Small intestine (tissue), 7 donors: ENCODE measurements around the gene CUL7. TPM values are rescaled to one million over a fixed set of nuclear protein-coding genes. Genes with fewer than 3 reads are reported as not detected.
A peak's percentile ranks its signal among the peaks of the same experiment; 100 is the strongest.

Experiments
- DNase-seq, 2 donors: peaks; one replicate each; pipeline versions ENCODE4 v3.0.0 to v3.0.0-alpha.2; 2013
- FAIRE-seq: peaks from 2 replicates; lab custom pipeline; 2012; peaks lifted over from hg19 to GRCh38; lab: Jason Lieb, UNC
- H3K27ac ChIP-seq, 3 donors: one replicate each; pipeline ENCODE4 v1.5.1; 2013; ENCODE audit warnings: low read length in 2 of 3, mild to moderate bottlenecking in 2 of 3, control low read depth in 1 of 3, inconsistent platforms in 1 of 3, low read depth in 1 of 3, moderate library complexity in 1 of 3
- H3K27me3 ChIP-seq, 3 donors: one replicate each; pipeline ENCODE4 v1.6.1; 2013; ENCODE audit warnings: low read length in 3 of 3, inconsistent platforms in 1 of 3; ENCODE audit not compliant: control insufficient read depth in 3 of 3, insufficient read depth in 3 of 3
- H3K36me3 ChIP-seq, 3 donors: one replicate each; pipeline ENCODE4 v1.6.1; 2013; ENCODE audit warnings: low read length in 3 of 3, inconsistent platforms in 1 of 3, low read depth in 1 of 3, mild to moderate bottlenecking in 1 of 3, moderate library complexity in 1 of 3; ENCODE audit not compliant: control insufficient read depth in 3 of 3, insufficient read depth in 2 of 3
- H3K4me1 ChIP-seq, 3 donors: one replicate each; pipeline ENCODE4 v1.6.1; 2013; ENCODE audit warnings: low read length in 2 of 3, inconsistent platforms in 1 of 3, low read depth in 1 of 3, mild to moderate bottlenecking in 1 of 3, moderate library complexity in 1 of 3; ENCODE audit not compliant: control insufficient read depth in 3 of 3, insufficient read depth in 2 of 3
- H3K4me3 ChIP-seq, 3 donors: one replicate each; pipeline ENCODE4 v1.5.1; 2013; ENCODE audit warnings: low read length in 3 of 3, control low read depth in 1 of 3, inconsistent platforms in 1 of 3, low read depth in 1 of 3, mild to moderate bottlenecking in 1 of 3, moderate library complexity in 1 of 3
- H3K9me3 ChIP-seq, 2 donors: one replicate each; pipeline ENCODE4 v1.6.1; 2013; ENCODE audit warnings: low read depth in 1 of 2, low read length in 1 of 2; ENCODE audit not compliant: control insufficient read depth in 2 of 2, insufficient read depth in 1 of 2
- WGBS, 3 donors: extraction: QIAGEN DNeasy Blood & Tissue Kit; methylation state at CpG; one replicate each; pipeline ENCODE4 v1.1.7; 2013; 5-methylcytosine and 5-hydroxymethylcytosine counted together
- polyA plus RNA-seq, 4 donors: library from polyadenylated mRNA; stranded (reverse) in 3 of 4; unstranded in 1 of 4; fragments of 200-250 nt in 3 of 4; fragments of 120-200 nt in 1 of 4; gene quantifications; one replicate each; pipeline versions ENCODE4 v1.2.1 to v1.2.3, GENCODE V29; 2013
- donor health status: healthy with polysubstance abuse.
- donor health status: control.
- donor health status: control.
- donor health status: Bipolar disorder and iron deficiency.
- donor health status: healthy.

The CUL7 gene
- polyA plus RNA-seq, 4 donors = 5.7 to 41.8 (median 6.7) TPM

GRCh38 chr6:43021270-43022047 lies 32.2 kb downstream of the CUL7 start, which contains the start of gene RRP36:
Gene RRP36 (plus strand): TSS chr6:43021623. CDS start chr6:43021655, 32 bp downstream.
- Histone ChIP-seq H3K9me3 (no peaks in the 10 kb centered on the region), H3K27me3 (no peaks in the 10 kb centered on the region), H3K4me1 (peaks cover 0 to 21% (median 2%) of the 10 kb centered on the region in 3 donors), H3K27ac (peak within 1 kb of the TSS; percentile 66 to 86 (median 85)), H3K4me3 (peak within 1 kb of the TSS; percentile 90 to 96 (median 94)), H3K36me3 (peaks cover 5 to 76% (median 8%) of the 10 kb centered on the region in 3 donors)
- FAIRE-seq (no peak), DNase-seq (peak; percentile 76 to 91)
- 1% methylated on average over 45 to 56 of the region's 56 CpGs for WGBS, 3 donors

DNA sequence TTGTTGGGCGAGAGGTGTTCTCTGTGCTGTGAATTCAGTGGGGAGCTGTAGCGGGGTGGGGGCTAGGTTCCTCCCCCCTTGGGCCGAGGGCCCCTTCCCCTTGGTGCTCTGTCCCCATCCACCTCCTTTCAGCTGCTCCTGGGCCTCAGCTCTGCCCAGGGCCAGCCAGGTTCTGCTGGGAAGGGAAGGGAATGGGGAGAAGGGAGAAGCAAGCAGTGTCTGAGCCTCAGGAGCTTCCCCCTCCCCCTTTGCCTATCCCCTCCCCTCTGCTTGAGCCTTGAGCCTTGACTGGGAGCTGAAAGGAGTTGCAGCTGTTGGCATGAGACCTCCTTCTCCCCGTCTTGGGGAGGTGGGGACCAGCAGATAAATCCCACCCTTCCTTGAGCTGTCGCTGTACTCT lies 32.8 kb downstream of the CUL7 start:
- DNase-seq (no peak), FAIRE-seq (no peak)
- H3K27ac ChIP-seq = peak overlapping the region; percentile 2 to 86 (median 81)
- H3K36me3 ChIP-seq = peaks cover 4 to 76% (median 7%) of the 10 kb centered on the region in 3 donors
- H3K4me1 ChIP-seq = peaks cover 0 to 25% (median 2%) of the 10 kb centered on the region in 3 donors
- WGBS, 3 donors = 53 to 56% (median 55%) methylated on average over 5 of the region's 5 CpGs
- H3K4me3 ChIP-seq = peak overlapping the region in 2 of 3 donors; percentile 90 to 96
- no peaks in the 10 kb centered on the region for H3K27me3 ChIP-seq
- no peaks in the 10 kb centered on the region for H3K9me3 ChIP-seq

- peaks cover 0 to 25% (median 4%) of the 10 kb centered on the region in 3 donors for H3K4me1 ChIP-seq
- no peak overlapping the region for H3K4me3 ChIP-seq
- FAIRE-seq = no peak
- peak overlapping the region in 1 of 3 donors; percentile 86 for H3K27ac ChIP-seq
- H3K36me3 ChIP-seq = peaks cover 4 to 71% (median 7%) of the 10 kb centered on the region in 3 donors
- no peak for DNase-seq
- whole genome bisulfite sequencing, 3 donors = 93 to 97% (median 96%) methylated on average over 3 of the region's 3 CpGs
- H3K27me3 ChIP-seq = no peaks in the 10 kb centered on the region
- no peaks in the 10 kb centered on the region for H3K9me3 ChIP-seq
These were observed 33.5 kb downstream of the CUL7 start for GRCh38 chr6:43020052-43020705.

GRCh38 chr6:43019152-43019551 lies 34.5 kb downstream of the CUL7 start:
- no peak overlapping the region for H3K27ac ChIP-seq
- no peak overlapping the region for H3K4me3 ChIP-seq
- H3K4me1 ChIP-seq = peaks cover 0 to 24% (median 10%) of the 10 kb centered on the region in 3 donors
- WGBS, 3 donors = 88 to 91% (median 90%) methylated on average over 2 of the region's 2 CpGs
- H3K9me3 ChIP-seq = no peaks in the 10 kb centered on the region
- H3K27me3 ChIP-seq = no peaks in the 10 kb centered on the region
- DNase-seq (no peak), FAIRE-seq (no peak)
- H3K36me3 ChIP-seq = peaks cover 2 to 65% (median 7%) of the 10 kb centered on the region in 3 donors

GRCh38 chr6:43016943-43017334 lies 36.7 kb downstream of the CUL7 start:
- Histone ChIP-seq H3K27ac (no peak overlapping the region), H3K4me1 (peaks cover 4 to 25% (median 13%) of the 10 kb centered on the region in 3 donors), H3K9me3 (no peaks in the 10 kb centered on the region), H3K36me3 (peaks cover 2 to 59% (median 7%) of the 10 kb centered on the region in 3 donors), H3K27me3 (no peaks in the 10 kb centered on the region), H3K4me3 (no peak overlapping the region)
- no peak for FAIRE-seq
- 82 to 90% (median 88%) methylated on average over 12 of the region's 12 CpGs for WGBS, 3 donors
- DNase-seq = no peak

- FAIRE-seq (no peak), DNase-seq (no peak)
- Histone ChIP-seq H3K9me3 (no peaks in the 10 kb centered on the region), H3K4me3 (no peak overlapping the region), H3K4me1 (peaks cover 4 to 25% (median 13%) of the 10 kb centered on the region in 3 donors), H3K27me3 (no peaks in the 10 kb centered on the region), H3K36me3 (peaks cover 7 to 65% (median 11%) of the 10 kb centered on the region in 3 donors), H3K27ac (no peak overlapping the region)
- WGBS, 3 donors = 70 to 77% (median 72%) methylated on average over 7 of the region's 7 CpGs
These were observed 37.3 kb downstream of the CUL7 start for GRCh38 chr6:43016176-43016942.

- peaks cover 4 to 17% (median 13%) of the 10 kb centered on the region in 3 donors for H3K4me1 ChIP-seq
- WGBS, 3 donors = 1 to 3% (median 1%) methylated on average over 7 of the region's 7 CpGs
- FAIRE-seq (no peak), DNase-seq (peak in 1 of 2 donors; percentile 31)
- no peaks in the 10 kb centered on the region for H3K9me3 ChIP-seq
- peaks cover 15 to 68% (median 20%) of the 10 kb centered on the region in 3 donors for H3K36me3 ChIP-seq
- no peaks in the 10 kb centered on the region for H3K27me3 ChIP-seq
- H3K4me3 ChIP-seq = peak overlapping the region; percentile 50 to 74 (median 62)
- H3K27ac ChIP-seq = peak overlapping the region in 2 of 3 donors; percentile 29 to 64
These were observed 39.2 kb downstream of the CUL7 start for GRCh38 chr6:43014434-43014909.
